ENCODE results near the gene MARCHF10.

- TF ChIP-seq CTCF (IDR thresholded peaks at IDR 0.05; ENCODE audit: low read depth, low read length) = no peak
- TF ChIP-seq EZH2phosphoT487 (IDR thresholded peaks at IDR 0.05; ENCODE audit: low read depth) = no peak
Observed at GRCh38 chr17:62744259-62744658, 63.9 kb downstream of the MARCHF10 start.

Measured in OCI-LY3 (cell line).